ENCODE data around the gene DHRS11.

DHRS11 gene

DNA sequence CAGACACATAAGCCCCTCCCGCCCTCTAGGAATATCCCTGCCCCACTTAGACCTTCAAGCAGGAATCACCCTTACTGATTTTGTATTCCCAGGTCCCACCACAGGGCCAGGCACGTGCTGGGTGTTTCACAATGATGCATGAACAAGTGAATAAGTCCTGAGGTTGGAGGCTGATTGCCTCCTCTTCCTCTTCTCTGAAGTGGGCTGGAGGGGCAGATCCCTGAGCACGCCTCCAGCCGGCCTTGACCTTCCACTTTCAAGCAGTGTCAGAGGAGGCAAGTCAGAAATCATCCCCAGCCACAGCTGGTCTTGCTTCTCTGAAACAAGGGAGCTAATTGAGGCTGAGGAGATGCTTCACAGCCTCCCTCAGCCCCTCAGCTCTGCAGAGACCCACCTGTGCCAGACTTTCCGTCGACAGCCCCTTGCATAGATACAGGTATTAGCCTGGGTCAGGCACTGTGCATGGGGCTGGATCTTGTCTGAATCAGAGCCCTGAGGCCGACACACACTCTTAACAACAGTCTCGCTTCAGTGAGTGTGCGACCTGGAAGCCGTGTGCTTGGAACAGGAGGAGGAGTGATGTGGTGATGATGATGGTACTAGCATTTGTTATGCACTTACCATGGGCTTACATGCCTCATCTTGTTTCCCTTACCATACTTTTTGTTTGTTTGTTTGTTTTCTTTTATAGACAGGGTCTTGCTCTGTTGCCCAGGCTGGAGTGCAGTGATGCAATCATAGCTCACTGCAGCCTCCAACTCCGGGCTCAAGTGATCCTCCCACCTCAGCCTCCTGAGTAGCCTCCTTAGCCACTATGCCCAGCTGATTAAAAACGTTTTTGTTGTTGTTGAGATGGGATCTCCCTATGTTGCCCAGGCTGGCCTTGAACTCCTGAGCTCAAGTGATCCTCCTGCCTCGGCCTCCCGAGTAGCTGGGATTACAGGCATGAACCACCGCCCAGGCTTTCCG, 24.7 kb downstream of the DHRS11 start:
- Histone ChIP-seq H3K36me3 (ENCODE audit: insufficient read depth, low read length) (no peaks in the 10 kb centered on the region), H3K9ac (ENCODE audit: low read depth, low read length) (no peak overlapping the region), H3K27ac (ENCODE audit: low read depth, low read length) (no peak overlapping the region), H3K4me3 (ENCODE audit: low read length) (no peak overlapping the region), H3K9me3 (ENCODE audit: insufficient read depth, low read depth, low read length) (no peaks in the 10 kb centered on the region), H3K27me3 (ENCODE audit: insufficient read depth, low read length) (no peaks in the 10 kb centered on the region), H3K4me1 (ENCODE audit: insufficient read depth, low read length) (peaks cover 22% of the 10 kb centered on the region)
- 91% methylated on average over 16 of the region's 16 CpGs for WGBS

- no peak overlapping the region for H3K27ac ChIP-seq (ENCODE audit: low read depth, low read length)
- no peak overlapping the region for H3K9ac ChIP-seq (ENCODE audit: low read depth, low read length)
- H3K4me3 ChIP-seq (ENCODE audit: low read length): no peak overlapping the region
- no peaks in the 10 kb centered on the region for H3K27me3 ChIP-seq (ENCODE audit: insufficient read depth, low read length)
- 85% methylated on average over 7 of the region's 7 CpGs for WGBS
- no peaks in the 10 kb centered on the region for H3K9me3 ChIP-seq (ENCODE audit: insufficient read depth, low read depth, low read length)
- H3K36me3 ChIP-seq (ENCODE audit: insufficient read depth, low read length): no peaks in the 10 kb centered on the region
- H3K4me1 ChIP-seq (ENCODE audit: insufficient read depth, low read length): peaks cover 22% of the 10 kb centered on the region
These were observed 26.1 kb downstream of the DHRS11 start for GRCh38 chr17:36617773-36618172.

DNA sequence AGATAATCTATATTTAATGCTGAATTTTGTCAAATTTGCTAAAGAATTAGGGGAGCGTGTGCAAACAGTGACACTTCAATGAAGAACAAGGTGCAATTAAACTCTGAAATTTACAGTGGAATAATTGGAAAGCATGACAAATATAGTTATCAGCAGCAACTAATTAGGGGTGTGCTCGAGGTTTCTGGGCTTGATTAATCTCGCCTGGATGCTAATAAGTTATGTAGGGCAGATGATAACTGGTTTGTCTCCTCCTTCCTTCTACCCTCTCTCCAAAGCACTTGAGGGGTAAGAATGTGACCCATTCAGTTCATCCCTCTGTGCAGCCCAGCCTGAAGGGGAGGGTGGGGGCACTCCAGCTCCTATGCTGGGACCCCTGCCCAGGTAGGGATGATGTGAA, 31.6 kb downstream of the DHRS11 start:
- no peak overlapping the region for H3K4me3 ChIP-seq (ENCODE audit: low read length)
- H3K9me3 ChIP-seq (ENCODE audit: insufficient read depth, low read depth, low read length): no peaks in the 10 kb centered on the region
- H3K27ac ChIP-seq (ENCODE audit: low read depth, low read length): no peak overlapping the region
- no peak overlapping the region for H3K9ac ChIP-seq (ENCODE audit: low read depth, low read length)
- no peaks in the 10 kb centered on the region for H3K27me3 ChIP-seq (ENCODE audit: insufficient read depth, low read length)
- H3K36me3 ChIP-seq (ENCODE audit: insufficient read depth, low read length): no peaks in the 10 kb centered on the region
- H3K4me1 ChIP-seq (ENCODE audit: insufficient read depth, low read length): peaks cover 5% of the 10 kb centered on the region; the same call in 1 of the 2 replicates
- WGBS: 76% methylated on average over 3 of the region's 3 CpGs

DNA sequence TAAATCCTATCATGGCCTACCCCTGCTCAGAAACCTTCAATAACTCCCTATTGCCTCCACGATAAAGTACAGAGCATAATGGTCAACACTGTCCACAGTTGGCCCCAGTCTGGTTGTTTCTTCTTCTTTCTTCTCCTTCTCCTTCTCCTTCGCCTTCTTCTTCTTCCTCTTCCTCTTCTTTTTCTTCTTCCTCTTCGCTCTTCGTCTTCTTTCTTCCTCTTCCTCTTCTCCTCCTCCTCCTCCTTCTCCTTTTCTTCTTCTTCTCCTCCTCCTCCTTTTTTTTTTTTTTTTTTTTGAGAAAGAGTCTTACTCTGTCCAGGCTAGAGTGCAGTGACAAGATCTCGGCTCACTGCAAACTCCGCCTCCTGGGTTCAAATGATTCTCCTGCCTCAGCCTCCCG, 33.5 kb downstream of the DHRS11 start:
- Histone ChIP-seq H3K4me3 (ENCODE audit: low read length) (no peak overlapping the region), H3K9me3 (ENCODE audit: insufficient read depth, low read depth, low read length) (no peaks in the 10 kb centered on the region), H3K9ac (ENCODE audit: low read depth, low read length) (no peak overlapping the region), H3K27ac (ENCODE audit: low read depth, low read length) (no peak overlapping the region), H3K36me3 (ENCODE audit: insufficient read depth, low read length) (no peaks in the 10 kb centered on the region), H3K27me3 (ENCODE audit: insufficient read depth, low read length) (no peaks in the 10 kb centered on the region), H3K4me1 (ENCODE audit: insufficient read depth, low read length) (peaks cover 10% of the 10 kb centered on the region; the same call in 1 of the 2 replicates)
- 91% methylated on average over 7 of the region's 7 CpGs for WGBS

DNA sequence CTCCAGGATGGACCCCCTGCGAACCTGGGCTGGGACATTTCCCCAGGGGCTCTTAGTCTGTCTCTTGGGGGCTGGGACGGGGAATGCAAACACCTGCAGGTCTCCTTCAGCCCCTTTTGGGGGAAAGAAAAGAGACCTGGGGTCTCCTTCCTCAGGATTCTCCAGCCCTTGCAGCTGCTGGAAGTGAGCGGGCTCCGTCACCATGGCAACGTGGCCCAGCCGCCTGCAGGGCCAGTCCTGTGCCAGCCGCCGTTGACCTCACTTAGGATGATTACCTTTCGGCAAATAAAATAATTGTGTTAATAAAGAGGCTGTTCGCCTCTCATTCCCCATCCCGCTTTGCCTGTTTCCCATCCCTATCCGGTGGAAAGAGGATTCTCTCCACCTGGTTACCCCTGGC, 35.4 kb downstream of the DHRS11 start:
- H3K27ac ChIP-seq (ENCODE audit: low read depth, low read length): no peak overlapping the region
- H3K9me3 ChIP-seq (ENCODE audit: insufficient read depth, low read depth, low read length): no peaks in the 10 kb centered on the region
- peaks cover 5% of the 10 kb centered on the region for H3K27me3 ChIP-seq (ENCODE audit: insufficient read depth, low read length)
- no peak overlapping the region for H3K4me3 ChIP-seq (ENCODE audit: low read length)
- H3K9ac ChIP-seq (ENCODE audit: low read depth, low read length): no peak overlapping the region
- peaks cover 11% of the 10 kb centered on the region; the same call in 1 of the 2 replicates for H3K4me1 ChIP-seq (ENCODE audit: insufficient read depth, low read length)
- WGBS: 79% methylated on average over 12 of the region's 12 CpGs
- no peaks in the 10 kb centered on the region for H3K36me3 ChIP-seq (ENCODE audit: insufficient read depth, low read length)

DNA sequence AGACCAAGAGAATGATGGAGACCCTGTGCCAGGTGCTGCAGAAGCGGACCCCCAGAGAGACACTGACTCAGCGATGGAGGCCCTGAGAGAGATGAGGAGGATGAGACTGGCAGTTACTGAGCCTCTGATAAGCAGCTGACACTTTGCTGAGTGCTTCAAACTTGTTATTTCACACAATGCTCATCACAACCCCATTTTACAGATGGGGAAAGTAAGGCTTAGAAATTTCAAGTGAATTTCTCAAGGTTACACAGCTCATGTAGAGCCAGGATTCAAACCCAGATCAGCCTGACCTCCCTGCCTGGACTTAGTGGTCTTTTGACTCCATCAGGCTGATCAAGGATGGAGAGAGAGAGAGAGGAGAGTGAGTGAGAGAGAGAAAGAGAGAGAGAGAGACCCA, 36.9 kb downstream of the DHRS11 start:
- peaks cover 12% of the 10 kb centered on the region for H3K27me3 ChIP-seq (ENCODE audit: insufficient read depth, low read length)
- H3K4me3 ChIP-seq (ENCODE audit: low read length): no peak overlapping the region
- H3K9ac ChIP-seq (ENCODE audit: low read depth, low read length): no peak overlapping the region
- no peaks in the 10 kb centered on the region for H3K9me3 ChIP-seq (ENCODE audit: insufficient read depth, low read depth, low read length)
- WGBS: 93% methylated on average over 2 of the region's 2 CpGs
- H3K4me1 ChIP-seq (ENCODE audit: insufficient read depth, low read length): peaks cover 23% of the 10 kb centered on the region
- no peak overlapping the region for H3K27ac ChIP-seq (ENCODE audit: low read depth, low read length)
- no peaks in the 10 kb centered on the region for H3K36me3 ChIP-seq (ENCODE audit: insufficient read depth, low read length)

GRCh38 chr17:36629252-36629847, 37.7 kb downstream of the DHRS11 start:
- WGBS: 21% methylated on average over 14 of the region's 14 CpGs
- H3K36me3 ChIP-seq (ENCODE audit: insufficient read depth, low read length): no peaks in the 10 kb centered on the region
- H3K4me3 ChIP-seq (ENCODE audit: low read length): no peak overlapping the region
- H3K27ac ChIP-seq (ENCODE audit: low read depth, low read length): no peak overlapping the region
- no peaks in the 10 kb centered on the region for H3K9me3 ChIP-seq (ENCODE audit: insufficient read depth, low read depth, low read length)
- peaks cover 17% of the 10 kb centered on the region for H3K27me3 ChIP-seq (ENCODE audit: insufficient read depth, low read length)
- H3K4me1 ChIP-seq (ENCODE audit: insufficient read depth, low read length): peaks cover 25% of the 10 kb centered on the region
- no peak overlapping the region for H3K9ac ChIP-seq (ENCODE audit: low read depth, low read length)

GRCh38 chr17:36629970-36630502, 38.4 kb downstream of the DHRS11 start:
- H3K27ac ChIP-seq (ENCODE audit: low read depth, low read length): no peak overlapping the region
- peaks cover 18% of the 10 kb centered on the region for H3K27me3 ChIP-seq (ENCODE audit: insufficient read depth, low read length)
- H3K36me3 ChIP-seq (ENCODE audit: insufficient read depth, low read length): no peaks in the 10 kb centered on the region
- H3K4me3 ChIP-seq (ENCODE audit: low read length): no peak overlapping the region
- H3K9ac ChIP-seq (ENCODE audit: low read depth, low read length): no peak overlapping the region
- WGBS: 89% methylated on average over 8 of the region's 8 CpGs
- no peaks in the 10 kb centered on the region for H3K9me3 ChIP-seq (ENCODE audit: insufficient read depth, low read depth, low read length)
- peaks cover 25% of the 10 kb centered on the region for H3K4me1 ChIP-seq (ENCODE audit: insufficient read depth, low read length)

DNA sequence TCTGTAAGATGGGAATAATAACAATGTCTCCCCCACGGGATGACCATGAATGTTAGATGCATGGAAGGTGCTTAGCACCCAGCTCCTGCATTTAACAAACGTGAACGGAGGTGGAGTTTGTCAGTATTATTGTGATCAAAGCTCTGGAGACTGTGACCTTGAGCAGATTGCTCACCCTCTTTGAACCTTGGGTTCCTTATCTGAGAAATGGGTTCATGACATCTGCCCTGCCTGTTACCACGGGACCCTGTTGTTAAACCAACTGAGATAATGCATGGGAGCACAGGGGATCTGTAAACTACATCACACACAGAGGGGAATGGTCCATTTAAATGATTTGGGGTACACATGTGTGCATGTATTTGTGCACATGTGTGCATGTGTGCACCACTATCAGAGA, 39.3 kb downstream of the DHRS11 start:
- WGBS: 90% methylated on average over 4 of the region's 4 CpGs
- no peaks in the 10 kb centered on the region for H3K36me3 ChIP-seq (ENCODE audit: insufficient read depth, low read length)
- no peak overlapping the region for H3K4me3 ChIP-seq (ENCODE audit: low read length)
- H3K9me3 ChIP-seq (ENCODE audit: insufficient read depth, low read depth, low read length): no peaks in the 10 kb centered on the region
- H3K27me3 ChIP-seq (ENCODE audit: insufficient read depth, low read length): peaks cover 18% of the 10 kb centered on the region
- no peak overlapping the region for H3K27ac ChIP-seq (ENCODE audit: low read depth, low read length)
- peaks cover 25% of the 10 kb centered on the region for H3K4me1 ChIP-seq (ENCODE audit: insufficient read depth, low read length)
- no peak overlapping the region for H3K9ac ChIP-seq (ENCODE audit: low read depth, low read length)

DNA sequence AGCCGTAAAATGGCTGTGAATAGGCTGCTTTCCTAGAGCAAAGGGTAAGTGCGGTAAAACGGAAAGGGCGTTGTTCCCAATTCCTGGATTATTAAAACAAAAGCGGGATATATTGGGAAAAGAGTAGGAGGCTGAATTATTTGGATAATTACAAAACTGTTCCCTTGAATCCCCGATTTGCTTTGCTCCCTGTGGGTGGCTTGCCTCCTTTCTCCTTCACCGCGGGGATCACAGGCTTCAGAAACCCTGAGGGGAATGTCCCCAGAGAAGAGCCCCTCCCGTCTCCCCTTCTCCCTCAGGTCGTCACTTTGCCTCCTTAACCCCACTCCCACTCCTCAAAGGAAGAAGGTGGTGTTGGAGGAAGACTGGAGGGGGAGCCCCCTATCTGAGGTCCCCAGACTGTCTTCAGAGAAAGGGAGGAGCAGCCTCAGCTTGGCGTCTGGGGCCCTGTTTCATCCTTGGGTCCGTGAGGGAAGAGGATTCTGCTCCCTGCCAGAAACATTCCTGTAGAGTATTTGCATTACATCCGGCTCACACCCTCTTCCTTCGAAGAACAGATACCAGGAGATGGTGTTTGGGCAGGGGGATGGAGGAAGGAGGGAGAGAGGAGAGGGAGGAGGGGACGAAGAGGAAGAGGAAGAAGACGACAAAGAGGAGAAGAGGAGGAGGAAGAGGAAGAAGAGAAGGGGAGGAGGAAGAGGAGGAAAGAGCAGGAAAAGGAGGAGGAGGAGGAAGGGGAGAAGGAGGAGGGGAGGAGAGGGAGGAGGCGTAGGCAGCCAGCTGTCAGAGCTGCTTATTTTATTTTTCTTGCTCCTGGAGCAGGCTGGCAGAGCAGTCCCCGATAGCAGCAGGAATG, 41.5 kb downstream of the DHRS11 start:
- peaks cover 20% of the 10 kb centered on the region for H3K4me1 ChIP-seq (ENCODE audit: insufficient read depth, low read length)
- H3K27ac ChIP-seq (ENCODE audit: low read depth, low read length): no peak overlapping the region
- no peaks in the 10 kb centered on the region for H3K36me3 ChIP-seq (ENCODE audit: insufficient read depth, low read length)
- no peak overlapping the region for H3K9ac ChIP-seq (ENCODE audit: low read depth, low read length)
- H3K27me3 ChIP-seq (ENCODE audit: insufficient read depth, low read length): peaks cover 19% of the 10 kb centered on the region
- no peaks in the 10 kb centered on the region for H3K9me3 ChIP-seq (ENCODE audit: insufficient read depth, low read depth, low read length)
- WGBS: 19% methylated on average over 15 of the region's 18 CpGs
- H3K4me3 ChIP-seq (ENCODE audit: low read length): peak overlapping the region; percentile 29; the same call in 1 of the 2 replicates
